Measurements from ENCODE around the gene CDC20B. TPM values are rescaled to one million over a fixed set of nuclear protein-coding genes. Genes with fewer than 3 reads are reported as not detected.

Gene CDC20B
- polyA plus RNA-seq, 1 of the 3 experiments (the other 2 are of a cell fraction): 0.03 TPM

DNA sequence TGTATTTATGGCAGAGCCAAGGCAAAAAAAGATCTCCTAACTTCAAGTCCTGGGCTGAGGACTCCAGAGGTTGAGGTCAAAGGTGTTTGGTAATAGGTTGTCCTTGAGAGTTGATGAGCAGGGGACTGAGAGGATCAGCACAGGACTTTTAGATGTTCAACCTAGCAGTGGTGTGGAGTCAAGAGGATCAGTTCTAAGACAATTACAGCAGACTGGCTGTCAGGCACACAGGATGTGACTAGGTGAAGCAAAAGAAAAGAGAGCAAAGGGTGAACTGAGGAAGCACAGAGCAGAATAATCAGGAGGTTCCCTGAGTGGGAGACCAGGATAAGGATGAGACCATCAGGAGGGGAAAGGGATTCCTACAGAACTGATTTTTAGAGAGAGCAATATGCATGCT, 59.6 kb downstream of the CDC20B start:
- TF ChIP-seq, protein P1, sequence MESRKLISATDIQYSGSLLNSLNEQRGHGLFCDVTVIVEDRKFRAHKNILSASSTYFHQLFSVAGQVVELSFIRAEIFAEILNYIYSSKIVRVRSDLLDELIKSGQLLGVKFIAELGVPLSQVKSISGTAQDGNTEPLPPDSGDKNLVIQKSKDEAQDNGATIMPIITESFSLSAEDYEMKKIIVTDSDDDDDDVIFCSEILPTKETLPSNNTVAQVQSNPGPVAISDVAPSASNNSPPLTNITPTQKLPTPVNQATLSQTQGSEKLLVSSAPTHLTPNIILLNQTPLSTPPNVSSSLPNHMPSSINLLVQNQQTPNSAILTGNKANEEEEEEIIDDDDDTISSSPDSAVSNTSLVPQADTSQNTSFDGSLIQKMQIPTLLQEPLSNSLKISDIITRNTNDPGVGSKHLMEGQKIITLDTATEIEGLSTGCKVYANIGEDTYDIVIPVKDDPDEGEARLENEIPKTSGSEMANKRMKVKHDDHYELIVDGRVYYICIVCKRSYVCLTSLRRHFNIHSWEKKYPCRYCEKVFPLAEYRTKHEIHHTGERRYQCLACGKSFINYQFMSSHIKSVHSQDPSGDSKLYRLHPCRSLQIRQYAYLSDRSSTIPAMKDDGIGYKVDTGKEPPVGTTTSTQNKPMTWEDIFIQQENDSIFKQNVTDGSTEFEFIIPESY (IDR thresholded peaks at IDR 0.05; ENCODE audit: borderline replicate concordance, low read depth): no peak
- TF ChIP-seq JUND (IDR thresholded peaks at IDR 0.05) (no peak), EP300 (IDR thresholded peaks at IDR 0.05; ENCODE audit: borderline replicate concordance in 1 of 2, low read depth in 1 of 2, low read length in 1 of 2) (no peak), TEAD4 (IDR thresholded peaks at IDR 0.05; ENCODE audit: borderline replicate concordance, insufficient read depth) (no peak), TCF12 (IDR thresholded peaks at IDR 0.05) (no peak)
- TF ChIP-seq, protein P2, sequence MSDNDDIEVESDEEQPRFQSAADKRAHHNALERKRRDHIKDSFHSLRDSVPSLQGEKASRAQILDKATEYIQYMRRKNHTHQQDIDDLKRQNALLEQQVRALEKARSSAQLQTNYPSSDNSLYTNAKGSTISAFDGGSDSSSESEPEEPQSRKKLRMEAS (IDR thresholded peaks at IDR 0.05; ENCODE audit: low read depth): no peak
- H3K36me3 ChIP-seq (replicated peaks in 1 of 2; ENCODE audit: control insufficient read depth in 1 of 2, insufficient read depth in 2 of 2, low read length in 1 of 2): no peaks in the 10 kb centered on the region
- H3K4me3 ChIP-seq (ENCODE audit: low read depth in 2 of 2, low read length in 1 of 2): no peak overlapping the region
- no peak overlapping the region for H3K9ac ChIP-seq
- H3K9me3 ChIP-seq: no peaks in the 10 kb centered on the region
- H3K9me2 ChIP-seq: no peaks in the 10 kb centered on the region
- no peak overlapping the region for H3K27ac ChIP-seq (ENCODE audit: low read depth in 2 of 2, low read length in 1 of 2)
- no peak overlapping the region for H2AFZ ChIP-seq (ENCODE audit: low read depth)
- POLR2A ChIA-PET: no interaction called here
- no peaks in the 10 kb centered on the region for H3K79me2 ChIP-seq (ENCODE audit: insufficient read depth)
- H3K27me3 ChIP-seq (ENCODE audit: insufficient read depth): no peaks in the 10 kb centered on the region; the same call in 1 of the 2 replicates
- no peaks in the 10 kb centered on the region for H3F3A ChIP-seq (replicated peaks; ENCODE audit: insufficient read depth)
- no peak overlapping the region for H3K4me2 ChIP-seq
- CTCF ChIA-PET: no interaction called here
- no peaks in the 10 kb centered on the region for H3K4me1 ChIP-seq (ENCODE audit: control insufficient read depth in 1 of 2, insufficient read depth in 2 of 2, low read depth in 1 of 2, low read length in 1 of 2)
- H4K20me1 ChIP-seq (ENCODE audit: insufficient read depth): no peaks in the 10 kb centered on the region
- DNase-seq: no peak

DNA sequence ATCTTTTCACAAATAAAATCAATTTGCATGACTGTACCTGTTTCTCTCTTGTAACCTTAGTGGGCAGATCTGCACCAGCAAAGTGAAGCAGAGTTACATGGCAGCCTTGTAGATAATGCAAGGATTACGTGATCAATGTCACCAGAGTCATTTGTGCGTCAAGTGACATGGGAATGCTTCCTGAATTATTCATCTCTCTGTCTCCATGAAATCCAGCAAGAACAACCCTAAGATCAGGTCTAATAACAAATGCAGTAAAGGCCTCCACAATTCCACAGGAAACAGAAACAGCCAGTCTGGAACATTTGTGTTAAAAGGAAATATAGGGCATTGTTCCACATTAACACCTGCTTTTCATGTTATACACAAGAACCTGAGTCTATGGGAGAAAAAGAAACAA, 62.8 kb downstream of the CDC20B start:
- Histone ChIP-seq H4K20me1 (ENCODE audit: insufficient read depth) (no peaks in the 10 kb centered on the region), H3K79me2 (ENCODE audit: insufficient read depth) (no peaks in the 10 kb centered on the region), H3K9ac (no peak overlapping the region), H3K4me1 (ENCODE audit: control insufficient read depth in 1 of 2, insufficient read depth in 2 of 2, low read depth in 1 of 2, low read length in 1 of 2) (no peaks in the 10 kb centered on the region), H3K27ac (ENCODE audit: low read depth in 2 of 2, low read length in 1 of 2) (no peak overlapping the region), H3K36me3 (replicated peaks in 1 of 2; ENCODE audit: control insufficient read depth in 1 of 2, insufficient read depth in 2 of 2, low read length in 1 of 2) (no peaks in the 10 kb centered on the region), H2AFZ (ENCODE audit: low read depth) (no peak overlapping the region; the same call in 1 of the 2 replicates), H3K4me3 (ENCODE audit: low read depth in 2 of 2, low read length in 1 of 2) (no peak overlapping the region), H3K27me3 (ENCODE audit: insufficient read depth) (no peaks in the 10 kb centered on the region; the same call in 1 of the 2 replicates), H3K9me3 (no peaks in the 10 kb centered on the region), H3K4me2 (no peak overlapping the region), H3K9me2 (no peaks in the 10 kb centered on the region), H3F3A (replicated peaks; ENCODE audit: insufficient read depth) (no peaks in the 10 kb centered on the region)
- 27% methylated on average over 2 of the region's 2 CpGs for WGBS (ENCODE audit: low lambda C conversion rate)
- no peak for DNase-seq
- TF ChIP-seq ELF1 (IDR thresholded peaks at IDR 0.05): no peak
- TF ChIP-seq MEF2A (IDR thresholded peaks at IDR 0.05; ENCODE audit: borderline replicate concordance, low read depth): no peak
- TF ChIP-seq NFIC (IDR thresholded peaks at IDR 0.05; ENCODE audit: borderline replicate concordance): no peak
- TF ChIP-seq TCF12 (IDR thresholded peaks at IDR 0.05): no peak
- no peak for TF ChIP-seq NRF1 (IDR thresholded peaks at IDR 0.05; ENCODE audit: low read depth, low read length)
- TF ChIP-seq RXRA (IDR thresholded peaks at IDR 0.05; ENCODE audit: borderline replicate concordance, low read depth): no peak
- TF ChIP-seq, protein P3, sequence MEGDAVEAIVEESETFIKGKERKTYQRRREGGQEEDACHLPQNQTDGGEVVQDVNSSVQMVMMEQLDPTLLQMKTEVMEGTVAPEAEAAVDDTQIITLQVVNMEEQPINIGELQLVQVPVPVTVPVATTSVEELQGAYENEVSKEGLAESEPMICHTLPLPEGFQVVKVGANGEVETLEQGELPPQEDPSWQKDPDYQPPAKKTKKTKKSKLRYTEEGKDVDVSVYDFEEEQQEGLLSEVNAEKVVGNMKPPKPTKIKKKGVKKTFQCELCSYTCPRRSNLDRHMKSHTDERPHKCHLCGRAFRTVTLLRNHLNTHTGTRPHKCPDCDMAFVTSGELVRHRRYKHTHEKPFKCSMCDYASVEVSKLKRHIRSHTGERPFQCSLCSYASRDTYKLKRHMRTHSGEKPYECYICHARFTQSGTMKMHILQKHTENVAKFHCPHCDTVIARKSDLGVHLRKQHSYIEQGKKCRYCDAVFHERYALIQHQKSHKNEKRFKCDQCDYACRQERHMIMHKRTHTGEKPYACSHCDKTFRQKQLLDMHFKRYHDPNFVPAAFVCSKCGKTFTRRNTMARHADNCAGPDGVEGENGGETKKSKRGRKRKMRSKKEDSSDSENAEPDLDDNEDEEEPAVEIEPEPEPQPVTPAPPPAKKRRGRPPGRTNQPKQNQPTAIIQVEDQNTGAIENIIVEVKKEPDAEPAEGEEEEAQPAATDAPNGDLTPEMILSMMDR (IDR thresholded peaks at IDR 0.05): no peak
- no peak for TF ChIP-seq GATA2 (CRISPR knock-in tag; IDR thresholded peaks at IDR 0.05)
- TF ChIP-seq GABPA (IDR thresholded peaks at IDR 0.05; ENCODE audit: low read depth): no peak
- CTCF ChIA-PET: no interaction called here
- POLR2A ChIA-PET: no interaction called here

All from SK-N-SH (cell line).